LNCAP (cell line): Measurements from ENCODE around the gene AGPAT3.

Experiments used
- CTCF ChIP-seq: fragments of 450-650 bp; IDR thresholded peaks from 2 replicates; pipeline ENCODE4 v1.5.1; 2017; ENCODE audit warnings: mild to moderate bottlenecking

Gene AGPAT3

DNA sequence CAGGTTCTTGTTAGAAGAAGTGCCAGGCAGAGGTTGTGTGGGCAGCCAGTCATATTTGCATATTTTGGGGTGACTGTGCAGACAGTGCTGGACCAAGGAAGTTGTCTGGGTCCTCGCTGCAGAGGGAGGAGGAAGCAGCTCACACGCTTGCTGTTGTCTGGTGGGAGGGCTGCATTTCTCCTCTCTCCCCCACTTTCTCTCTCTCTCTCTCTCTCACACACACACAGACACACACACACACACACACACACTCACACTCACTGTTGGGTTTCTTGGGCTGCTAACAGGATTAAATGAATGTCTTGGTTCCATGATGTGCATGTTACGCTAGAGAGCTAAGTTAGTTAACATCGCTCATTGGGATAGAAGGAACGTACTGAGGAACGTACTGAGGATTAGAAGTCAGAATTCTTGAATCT is 72.9 kb downstream of the AGPAT3 start:
- TF ChIP-seq CTCF: no peak

DNA sequence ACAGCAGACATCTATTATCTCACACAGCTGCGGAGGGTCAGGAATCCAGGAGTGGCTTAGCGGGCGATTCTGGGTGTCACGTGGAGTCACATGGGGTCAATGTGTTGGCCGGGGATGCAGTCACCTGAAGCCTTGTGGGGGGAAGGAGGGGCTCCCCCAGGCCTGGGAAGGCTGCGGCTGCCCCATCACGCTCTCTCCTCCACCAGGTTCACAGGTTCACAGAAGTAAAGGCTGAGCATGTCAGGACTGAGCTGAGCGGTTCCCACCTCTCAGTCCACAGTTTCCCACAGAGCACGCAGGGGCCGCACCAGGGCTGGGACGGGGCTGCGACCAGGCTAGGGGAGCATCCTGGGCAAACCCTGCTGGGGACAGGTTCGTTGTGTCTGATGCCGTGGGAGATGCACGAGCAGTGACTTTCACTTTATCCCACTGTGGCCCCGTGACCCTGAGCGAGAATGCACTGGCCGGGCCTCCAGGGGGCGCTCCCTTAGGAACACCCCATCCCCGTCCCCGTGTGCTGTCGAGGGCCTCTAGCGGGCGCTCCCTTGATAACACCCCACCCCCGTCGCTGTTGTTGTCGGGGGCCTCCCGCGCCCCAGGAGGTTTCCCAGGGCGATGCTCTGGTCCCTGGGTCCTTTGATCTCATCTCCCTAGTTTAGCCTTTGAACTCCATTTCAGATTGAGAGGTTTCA is 73.9 kb downstream of the AGPAT3 start:
- TF ChIP-seq CTCF: peak; percentile 92

DNA sequence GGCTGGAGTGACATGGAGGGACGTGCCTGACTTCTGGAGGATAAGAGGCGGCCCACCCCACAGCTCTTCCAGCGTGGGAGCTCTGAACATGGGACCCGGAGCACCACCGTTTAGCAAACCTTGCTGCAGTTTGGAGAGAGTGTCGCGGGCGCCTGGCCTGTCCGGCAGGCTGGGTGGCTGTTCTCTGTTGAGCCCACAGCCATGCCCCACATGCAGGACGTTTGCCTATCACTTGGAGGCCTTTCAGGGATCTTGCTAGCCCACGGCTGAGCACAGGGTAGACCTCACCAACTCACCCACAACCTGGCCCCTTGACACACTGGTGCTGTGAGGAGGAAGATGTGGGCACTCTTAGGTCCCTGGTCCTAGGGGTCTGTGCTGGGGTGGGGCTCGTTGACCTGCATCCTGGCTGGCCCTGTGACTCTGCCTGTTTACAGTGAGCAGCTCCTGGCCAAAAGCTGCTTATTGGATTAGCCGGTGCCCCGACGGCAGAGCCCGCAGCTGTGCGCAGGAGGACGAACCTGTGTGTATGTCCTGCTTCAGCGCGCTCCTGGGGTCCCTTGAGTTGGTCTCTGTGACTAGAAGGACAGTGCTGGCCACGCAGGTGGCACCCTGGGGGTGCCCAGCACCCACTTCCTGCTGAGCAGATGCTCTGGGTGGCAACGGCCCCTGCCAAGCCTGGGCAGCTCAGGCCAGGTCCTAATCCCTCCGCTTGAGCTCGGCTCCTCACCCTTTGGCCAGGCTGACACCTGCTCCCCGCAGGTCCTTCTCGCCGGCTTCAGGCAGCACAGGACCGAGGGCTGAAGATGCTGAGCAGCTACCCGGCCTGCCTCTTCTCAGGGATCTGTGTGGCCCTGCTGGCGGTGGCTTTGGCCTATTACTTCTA is 74.7 kb downstream of the AGPAT3 start:
- TF ChIP-seq CTCF: no peak

DNA sequence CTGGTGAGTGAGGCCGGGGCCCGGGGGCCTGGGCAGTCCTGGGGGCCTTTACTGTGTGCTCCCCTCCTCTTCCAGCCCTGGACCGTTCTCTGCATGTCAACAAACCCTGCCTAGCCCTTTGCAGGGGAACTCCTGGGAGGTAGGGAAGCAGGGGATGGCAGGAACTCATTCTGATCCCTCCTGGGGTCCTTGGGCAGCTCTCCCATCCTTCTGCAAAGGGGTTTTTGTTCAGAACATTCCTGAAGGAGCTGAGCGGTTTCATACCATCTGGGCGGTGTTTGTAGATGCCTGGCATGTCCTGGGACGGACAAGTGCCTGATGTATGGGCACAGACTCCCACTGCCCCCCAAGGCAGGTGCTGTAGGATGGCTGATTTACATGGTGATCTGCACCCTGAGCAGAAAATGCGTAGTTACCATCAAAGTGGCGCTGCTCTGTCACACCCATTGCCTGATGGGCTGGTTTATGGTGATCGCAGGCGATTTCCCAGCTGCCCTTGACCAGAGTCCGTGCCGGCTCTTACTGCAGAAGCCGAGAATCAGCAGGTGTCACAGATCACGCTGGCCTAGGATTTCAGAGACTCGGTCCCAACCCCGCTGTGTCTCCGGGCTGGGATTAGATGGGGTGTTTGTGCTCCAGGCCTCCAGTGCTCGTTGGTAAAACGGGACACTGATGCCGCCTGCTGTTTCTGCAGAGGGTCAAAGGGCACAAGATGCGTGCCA is 75.5 kb downstream of the AGPAT3 start:
- TF ChIP-seq CTCF: no peak

GRCh38 chr21:43942201-43942600 is 77.2 kb downstream of the AGPAT3 start:
- no peak for TF ChIP-seq CTCF

- no peak for TF ChIP-seq CTCF
Observed at GRCh38 chr21:43942621-43943020, 77.6 kb downstream of the AGPAT3 start.

GRCh38 chr21:43943512-43944077 is 78.6 kb downstream of the AGPAT3 start:
- no peak for TF ChIP-seq CTCF
